Prostate gland (tissue), 2 donors: ENCODE measurements around the gene BLZF1. TPM values are rescaled to one million over a fixed set of nuclear protein-coding genes. Genes with fewer than 3 reads are reported as not detected.
"Not testable (repeated sequence)": the region's sequence is repeated elsewhere in the genome, so short reads cannot be mapped to it uniquely, and the experiment has no call there.

Experiments
- DNase-seq: peaks from one replicate; pipeline ENCODE4 v3.0.0-alpha.2; 2019; ENCODE audit warnings: low spot score
- H3K27ac ChIP-seq, 2 donors: fragments of 200-600 bp; sonication (generic); 2 replicates each; pipeline ENCODE4 v1.5.1; 2017 to 2019
- H3K27me3 ChIP-seq: fragments of 200-600 bp; sonication (generic); replicated peaks from 2 replicates; pipeline ENCODE4 v1.5.1; 2019; ENCODE audit not compliant: insufficient read depth
- H3K36me3 ChIP-seq, 2 donors: fragments of 200-600 bp; sonication (generic); 1 replicate in 1 of 2; 2 replicates in 1 of 2; pipeline versions ENCODE4 v1.5.1 to v1.8.1; 2017 to 2019
- H3K4me1 ChIP-seq: fragments of 200-600 bp; sonication (generic); replicated peaks from 2 replicates; pipeline ENCODE4 v1.5.1; 2019
- H3K4me3 ChIP-seq, 2 donors: fragments of 200-600 bp; sonication (generic); 2 replicates each; pipeline ENCODE4 v1.5.1; 2017 to 2019
- H3K9me3 ChIP-seq: fragments of 200-600 bp; sonication (generic); 2 replicates; pipeline ENCODE4 v1.5.1; 2017
- POLR2A ChIP-seq: fragments of 450-650 bp; IDR thresholded peaks from one replicate; pipeline ENCODE4 v1.6.1; 2016; ENCODE audit warnings: antibody characterized with exemption, mild to moderate bottlenecking
- POLR2AphosphoS5 ChIP-seq: sonication (generic); formaldehyde crosslinking; IDR thresholded peaks from one replicate; pipeline ENCODE4 v1.6.1; 2017; ENCODE audit warnings: antibody characterized with exemption
- WGBS: methylation state at CpG from one replicate; pipeline ENCODE4 v1.1.5; 2018; 5-methylcytosine and 5-hydroxymethylcytosine counted together
- intact Hi-C: fragments of 100-400 bp; cut with DNase I; formaldehyde crosslinking; loops from one replicate; pipeline ENCODE4 v1.14.2; 2022
- total RNA-seq, 2 donors: library from RNA; depleted of rRNA; stranded (reverse); fragments of >200 nt; gene quantifications; one replicate each; pipeline ENCODE4 v1.1.0, GENCODE V29; 2016
- TF ChIP-seq, protein P1 (sequence below), 4 experiments: fragments of 200-600 bp in 2 of 4; fragments of 450-650 bp in 2 of 4; sonication (generic) in 2 of 4; IDR thresholded peaks; 1 replicate in 3 of 4; 2 replicates in 1 of 4; pipeline ENCODE4 v1.5.1; 2016 to 2019; ENCODE audit warnings: antibody characterized with exemption in 4 of 4, mild to moderate bottlenecking in 2 of 4, moderate library complexity in 2 of 4

The BLZF1 gene
- total RNA-seq, 2 donors from 2014 or later = 18.8 to 21.7 TPM

DNA sequence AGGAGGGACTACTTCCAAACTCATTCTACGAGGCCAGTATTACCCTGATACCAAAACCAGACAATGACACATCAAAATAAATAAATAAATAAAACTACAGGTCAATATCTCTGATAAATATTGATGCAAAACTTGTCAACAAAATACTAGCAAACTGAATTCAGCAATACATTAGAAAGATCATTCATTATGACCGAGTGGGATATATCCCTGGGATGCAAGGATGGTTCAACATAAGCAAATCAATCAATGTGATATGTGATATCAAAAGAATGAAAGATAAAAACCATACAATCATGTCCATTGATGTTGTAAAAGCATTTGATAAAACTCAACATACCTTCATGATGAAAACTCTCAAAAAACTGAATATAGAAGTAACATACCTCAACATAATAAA lies 37.1 kb upstream of the BLZF1 start:
- DNase-seq = no peak
- no peak for TF ChIP-seq POLR2AphosphoS5
- TF ChIP-seq, protein P1, sequence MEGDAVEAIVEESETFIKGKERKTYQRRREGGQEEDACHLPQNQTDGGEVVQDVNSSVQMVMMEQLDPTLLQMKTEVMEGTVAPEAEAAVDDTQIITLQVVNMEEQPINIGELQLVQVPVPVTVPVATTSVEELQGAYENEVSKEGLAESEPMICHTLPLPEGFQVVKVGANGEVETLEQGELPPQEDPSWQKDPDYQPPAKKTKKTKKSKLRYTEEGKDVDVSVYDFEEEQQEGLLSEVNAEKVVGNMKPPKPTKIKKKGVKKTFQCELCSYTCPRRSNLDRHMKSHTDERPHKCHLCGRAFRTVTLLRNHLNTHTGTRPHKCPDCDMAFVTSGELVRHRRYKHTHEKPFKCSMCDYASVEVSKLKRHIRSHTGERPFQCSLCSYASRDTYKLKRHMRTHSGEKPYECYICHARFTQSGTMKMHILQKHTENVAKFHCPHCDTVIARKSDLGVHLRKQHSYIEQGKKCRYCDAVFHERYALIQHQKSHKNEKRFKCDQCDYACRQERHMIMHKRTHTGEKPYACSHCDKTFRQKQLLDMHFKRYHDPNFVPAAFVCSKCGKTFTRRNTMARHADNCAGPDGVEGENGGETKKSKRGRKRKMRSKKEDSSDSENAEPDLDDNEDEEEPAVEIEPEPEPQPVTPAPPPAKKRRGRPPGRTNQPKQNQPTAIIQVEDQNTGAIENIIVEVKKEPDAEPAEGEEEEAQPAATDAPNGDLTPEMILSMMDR (IDR thresholded peaks at IDR 0.05) = no peak
- TF ChIP-seq POLR2A = no peak
- H3K4me3 ChIP-seq = no peak overlapping the region
- H3K4me1 ChIP-seq = no peaks in the 10 kb centered on the region
- H3K27ac ChIP-seq = no peak overlapping the region
- no peaks in the 10 kb centered on the region for H3K9me3 ChIP-seq
- WGBS = 98% methylated on average over 2 of the region's 2 CpGs
- no peaks in the 10 kb centered on the region for H3K27me3 ChIP-seq
- no peaks in the 10 kb centered on the region for H3K36me3 ChIP-seq
- intact Hi-C loops = no loop called here

DNA sequence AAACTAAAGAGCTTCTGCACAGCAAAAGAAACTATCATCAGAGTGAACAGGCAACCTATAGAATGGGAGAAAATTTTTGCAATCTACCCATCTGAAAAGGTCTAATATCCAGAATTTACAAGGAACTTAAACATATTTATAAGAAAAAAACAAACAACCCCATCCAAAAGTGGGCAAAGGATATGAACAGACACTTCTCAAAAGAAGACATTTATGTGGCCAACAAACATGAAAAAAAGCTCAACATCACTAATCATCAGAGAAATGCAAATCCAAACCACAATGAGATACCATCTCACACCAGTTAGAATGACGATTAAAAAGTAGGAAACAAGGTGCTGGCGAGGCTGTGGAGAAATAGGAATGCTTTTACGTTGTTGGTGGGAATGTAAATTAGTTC lies 33.3 kb upstream of the BLZF1 start:
- H3K4me3 ChIP-seq, intact Hi-C loops: not testable (repeated sequence)
- WGBS = 82% methylated on average over 3 of the region's 3 CpGs

DNA sequence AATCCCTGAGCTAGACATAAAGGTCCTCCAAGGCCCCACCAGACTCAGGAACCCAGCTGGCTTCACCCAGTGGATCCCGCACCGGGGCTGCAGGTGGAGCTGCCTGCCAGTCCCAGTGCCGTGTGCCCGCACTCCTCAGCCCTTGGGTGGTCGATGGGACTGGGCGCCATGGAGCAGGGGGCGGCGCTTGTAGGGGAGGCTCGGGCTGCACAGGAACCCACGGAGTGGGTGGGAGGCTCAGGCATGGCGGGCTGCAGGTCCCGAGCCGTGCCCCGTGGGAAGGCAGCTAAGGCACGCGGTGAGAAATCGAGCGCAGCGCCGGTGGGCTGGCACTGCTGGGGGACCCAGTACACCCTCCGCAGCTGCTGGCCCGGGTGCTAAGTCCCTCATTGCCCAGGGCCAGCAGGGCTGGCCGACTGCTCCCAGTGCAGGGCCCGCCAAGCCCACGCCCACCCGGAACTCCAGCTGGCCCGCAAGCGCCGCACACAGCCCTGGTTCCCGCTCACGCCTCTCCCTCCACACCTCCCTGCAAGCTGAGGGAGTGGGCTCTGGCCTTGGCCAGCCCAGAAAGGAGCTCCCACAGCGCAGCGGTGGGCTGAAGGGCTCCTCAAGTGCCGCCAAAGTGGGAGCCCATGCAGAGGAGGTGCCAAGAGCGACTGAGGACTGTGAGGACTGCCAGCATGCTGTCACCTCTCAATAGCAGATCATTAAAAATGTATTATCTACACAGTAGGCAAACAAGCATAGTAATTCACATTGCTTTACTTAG lies 30.9 kb upstream of the BLZF1 start:
- H3K4me1 ChIP-seq, H3K27me3 ChIP-seq, DNase-seq, H3K27ac ChIP-seq, intact Hi-C loops, H3K9me3 ChIP-seq, H3K36me3 ChIP-seq, H3K4me3 ChIP-seq: not testable (repeated sequence)
- 98% methylated on average over 34 of the region's 35 CpGs for WGBS

More for the DNA sequence above, 33.3 kb upstream of the BLZF1 start:
- H3K36me3 ChIP-seq, H3K4me1 ChIP-seq, H3K27ac ChIP-seq, H3K9me3 ChIP-seq, H3K27me3 ChIP-seq, DNase-seq: not testable (repeated sequence)

DNA sequence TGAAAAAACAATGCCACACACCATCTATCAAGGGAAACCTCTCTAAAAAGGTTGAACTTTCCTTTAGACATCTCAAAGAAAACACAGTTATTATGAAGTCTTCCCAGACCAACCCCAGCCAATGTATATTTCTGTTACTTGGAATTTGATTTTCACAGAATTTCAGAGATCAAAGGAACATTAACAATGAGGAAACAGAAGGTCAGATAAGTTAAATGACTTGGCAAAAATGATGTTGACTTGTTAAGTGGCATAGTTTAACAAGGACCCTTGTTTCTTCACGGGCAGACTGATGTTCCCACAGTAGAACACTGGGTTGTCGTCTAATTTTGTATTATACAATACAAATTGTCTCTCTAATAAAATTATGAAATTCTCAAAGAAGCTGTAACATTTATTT lies 29.4 kb upstream of the BLZF1 start:
- no peaks in the 10 kb centered on the region for H3K27me3 ChIP-seq
- WGBS = 35% methylated on average over 2 of the region's 2 CpGs
- intact Hi-C loops = no loop called here
- no peak for TF ChIP-seq POLR2AphosphoS5
- TF ChIP-seq, protein P1 (IDR thresholded peaks at IDR 0.05) = no peak
- no peak for TF ChIP-seq POLR2A
- no peak overlapping the region for H3K4me3 ChIP-seq
- no peak overlapping the region for H3K27ac ChIP-seq
- H3K36me3 ChIP-seq = no peaks in the 10 kb centered on the region
- H3K9me3 ChIP-seq = no peaks in the 10 kb centered on the region
- DNase-seq = no peak
- H3K4me1 ChIP-seq = no peaks in the 10 kb centered on the region

GRCh38 chr1:169339773-169340172 lies 28.2 kb upstream of the BLZF1 start:
- H3K27ac ChIP-seq = no peak overlapping the region
- H3K4me1 ChIP-seq = no peaks in the 10 kb centered on the region
- no peak for DNase-seq
- no peaks in the 10 kb centered on the region for H3K27me3 ChIP-seq
- H3K4me3 ChIP-seq = no peak overlapping the region
- intact Hi-C loops = loop anchor here (10.0 kb wide), 1 partner anchor 905 kb away; no protein-coding TSS in a partner anchor
- no peak for TF ChIP-seq POLR2A
- TF ChIP-seq POLR2AphosphoS5 = no peak
- TF ChIP-seq, protein P1 (IDR thresholded peaks at IDR 0.05) = no peak
- H3K36me3 ChIP-seq = no peaks in the 10 kb centered on the region
- H3K9me3 ChIP-seq = no peaks in the 10 kb centered on the region

DNA sequence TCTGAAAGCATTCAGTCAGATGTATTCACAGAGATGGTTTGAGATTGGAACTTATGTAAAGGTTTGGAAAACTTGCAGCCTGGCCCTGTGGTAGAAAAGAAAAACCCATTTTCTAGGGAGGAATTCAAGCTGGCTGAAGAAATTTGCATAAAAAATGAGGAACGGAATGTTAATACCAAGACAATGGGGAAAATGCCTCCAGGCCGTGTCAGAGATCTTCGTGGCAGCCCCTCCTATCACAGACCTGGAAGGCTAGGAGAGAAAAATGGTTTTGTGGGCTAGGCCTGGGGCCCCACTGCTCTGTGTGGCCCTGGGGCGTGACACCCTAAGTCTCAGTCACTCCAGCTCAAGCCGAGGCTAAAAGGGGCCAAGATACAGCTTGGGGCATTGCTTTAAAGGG lies 27.1 kb upstream of the BLZF1 start:
- H3K27ac ChIP-seq = no peak overlapping the region
- no peaks in the 10 kb centered on the region for H3K9me3 ChIP-seq
- H3K36me3 ChIP-seq = no peaks in the 10 kb centered on the region
- WGBS = 88% methylated on average over 5 of the region's 5 CpGs
- TF ChIP-seq POLR2A (no peak), POLR2AphosphoS5 (no peak)
- TF ChIP-seq, protein P1 (IDR thresholded peaks at IDR 0.05) = no peak
- no peak for DNase-seq
- H3K4me1 ChIP-seq = no peaks in the 10 kb centered on the region
- H3K27me3 ChIP-seq = no peaks in the 10 kb centered on the region
- no peak overlapping the region for H3K4me3 ChIP-seq
- intact Hi-C loops = loop anchor here (10.0 kb wide), 1 partner anchor 906 kb away; no protein-coding TSS in a partner anchor

- not testable (repeated sequence) for DNase-seq, H3K27me3 ChIP-seq, H3K36me3 ChIP-seq, H3K9me3 ChIP-seq, H3K4me1 ChIP-seq, H3K27ac ChIP-seq, H3K4me3 ChIP-seq
- intact Hi-C loops = loop anchor here (10.0 kb wide), 1 partner anchor 907 kb away; no protein-coding TSS in a partner anchor
- 95% methylated on average over 3 of the region's 3 CpGs for WGBS
Measured at GRCh38 chr1:169342096-169342495, 25.9 kb upstream of the BLZF1 start.
